HEK293T (cell line): ENCODE results near the gene PTDSS2.

ENCODE experiments used
- BHLHE40 ChIP-seq: fragments of 450-650 bp; IDR thresholded peaks from 2 replicates; pipeline ENCODE4 v1.6.1; 2016; ENCODE audit warnings: mild to moderate bottlenecking, moderate library complexity, borderline replicate concordance
- FOXK2 ChIP-seq: fragments of 450-650 bp; IDR thresholded peaks from 2 replicates; pipeline ENCODE4 v1.6.1; 2016; ENCODE audit warnings: mild to moderate bottlenecking
- FOXM1 ChIP-seq: fragments of 450-650 bp; IDR thresholded peaks from 2 replicates; pipeline ENCODE4 v1.6.1; 2017; ENCODE audit warnings: mild to moderate bottlenecking, borderline replicate concordance
- HDGF ChIP-seq: fragments of 450-650 bp; IDR thresholded peaks from 2 replicates; pipeline ENCODE4 v1.6.1; 2017; ENCODE audit warnings: antibody characterized with exemption, borderline replicate concordance
- L3MBTL2 ChIP-seq: fragments of 450-650 bp; conservative IDR thresholded peaks from 2 replicates; pipeline ENCODE4 v1.6.1; 2016; ENCODE audit warnings: mild to moderate bottlenecking
- NFRKB ChIP-seq: fragments of 450-650 bp; IDR thresholded peaks from 2 replicates; pipeline ENCODE4 v1.6.1; 2016; ENCODE audit warnings: mild to moderate bottlenecking, moderate library complexity
- SP1 ChIP-seq: fragments of 450-650 bp; IDR thresholded peaks from 2 replicates; pipeline ENCODE4 v1.6.1; 2017
- TF ChIP-seq, protein P1 (sequence below): fragments of 450-650 bp; IDR thresholded peaks from 2 replicates; pipeline ENCODE4 v1.6.1; 2016

DNA sequence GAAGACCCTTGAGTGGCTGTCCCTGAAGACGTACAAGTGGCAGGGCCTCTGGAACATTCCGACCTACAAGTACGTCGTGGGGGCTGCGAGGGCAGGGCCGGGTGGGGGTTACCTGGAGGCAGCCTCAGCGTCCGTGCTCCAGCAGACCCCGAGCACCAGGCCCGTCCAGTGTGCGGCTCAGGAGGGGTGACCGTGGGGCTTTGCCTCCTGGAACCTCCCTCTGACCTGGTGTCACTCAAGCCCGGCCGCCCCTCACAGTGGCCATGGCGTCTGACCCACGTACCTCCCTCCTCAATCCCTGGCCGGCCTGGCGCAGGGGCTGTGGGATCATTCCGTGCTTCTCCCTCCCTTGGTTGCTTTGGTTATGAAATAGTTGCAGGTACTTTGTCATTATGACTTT lies 38.5 kb downstream of the PTDSS2 start:
- TF ChIP-seq FOXM1, result no peak
- TF ChIP-seq BHLHE40, result no peak
- TF ChIP-seq FOXK2, result no peak
- TF ChIP-seq SP1, result no peak
- TF ChIP-seq L3MBTL2, result no peak
- no peak for TF ChIP-seq NFRKB
- TF ChIP-seq, protein P1, sequence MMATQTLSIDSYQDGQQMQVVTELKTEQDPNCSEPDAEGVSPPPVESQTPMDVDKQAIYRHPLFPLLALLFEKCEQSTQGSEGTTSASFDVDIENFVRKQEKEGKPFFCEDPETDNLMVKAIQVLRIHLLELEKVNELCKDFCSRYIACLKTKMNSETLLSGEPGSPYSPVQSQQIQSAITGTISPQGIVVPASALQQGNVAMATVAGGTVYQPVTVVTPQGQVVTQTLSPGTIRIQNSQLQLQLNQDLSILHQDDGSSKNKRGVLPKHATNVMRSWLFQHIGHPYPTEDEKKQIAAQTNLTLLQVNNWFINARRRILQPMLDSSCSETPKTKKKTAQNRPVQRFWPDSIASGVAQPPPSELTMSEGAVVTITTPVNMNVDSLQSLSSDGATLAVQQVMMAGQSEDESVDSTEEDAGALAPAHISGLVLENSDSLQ, result no peak
- no peak for TF ChIP-seq HDGF
